Testis (tissue), 3 donors: ENCODE measurements around the gene EPHX1. TPM values are rescaled to one million over a fixed set of nuclear protein-coding genes. Genes with fewer than 3 reads are reported as not detected.

Experiments used
- DNase-seq: peaks from one replicate; pipeline ENCODE4 v3.0.0-alpha.2; 2019
- H3K27ac ChIP-seq, 2 donors: fragments of 200-600 bp; sonication (generic); one replicate each; pipeline ENCODE4 v1.5.1; 2019
- H3K27me3 ChIP-seq: fragments of 200-600 bp; sonication (generic); one replicate; pipeline ENCODE4 v1.5.1; 2019
- H3K36me3 ChIP-seq: fragments of 200-600 bp; sonication (generic); one replicate; pipeline ENCODE4 v1.5.1; 2017; ENCODE audit warnings: low read depth; ENCODE audit errors: missing control alignments
- H3K4me1 ChIP-seq: fragments of 200-600 bp; sonication (generic); one replicate; pipeline ENCODE4 v1.5.1; 2019
- H3K4me3 ChIP-seq, 2 donors: fragments of 200-600 bp; sonication (generic); one replicate each; pipeline ENCODE4 v1.5.1; 2017 to 2019
- H3K9me3 ChIP-seq: fragments of 200-600 bp; sonication (generic); one replicate; pipeline ENCODE4 v1.5.1; 2017
- POLR2A ChIP-seq: fragments of 450-650 bp; IDR thresholded peaks from one replicate; pipeline ENCODE4 v1.6.1; 2017; ENCODE audit warnings: antibody characterized with exemption, mild to moderate bottlenecking, moderate library complexity
- WGBS, 2 donors: methylation state at CpG; one replicate each; pipeline ENCODE4 v1.1.5; 2018; 5-methylcytosine and 5-hydroxymethylcytosine counted together
- intact Hi-C: fragments of 100-400 bp; cut with DNase I; formaldehyde crosslinking; loops from one replicate; pipeline ENCODE4 v1.15.1; 2023; ENCODE audit warnings: low total_unique reads
- polyA plus RNA-seq: library from polyadenylated mRNA; stranded (reverse); fragments of 350-450 nt; fragmentation: Illumina TruSeq; extraction: RNeasy Lipid Tissue Mini Kit (QIAGEN cat#74804); gene quantifications from one replicate; pipeline ENCODE4 v1.2.3, GENCODE V29; 2014; ENCODE audit warnings: low read depth, low replicate concordance; ENCODE audit not compliant: insufficient read depth
- total RNA-seq, 2 donors: library from RNA; depleted of rRNA; stranded (reverse); fragments of >200 nt; gene quantifications; one replicate each; pipeline ENCODE4 v1.2.3, GENCODE V29; 2016
- TF ChIP-seq, protein P1 (sequence below), 3 experiments: fragments of 450-650 bp in 2 of 3; fragments of 200-600 bp in 1 of 3; sonication (generic) in 1 of 3; IDR thresholded peaks; one replicate each; pipeline ENCODE4 v1.5.1; 2016 to 2019; ENCODE audit warnings: antibody characterized with exemption in 3 of 3, mild to moderate bottlenecking in 2 of 3, moderate library complexity in 1 of 3

Gene EPHX1
- total and polyA plus RNA-seq, 3 donors from 2014 or later: 145 to 173 (median 161) TPM

DNA sequence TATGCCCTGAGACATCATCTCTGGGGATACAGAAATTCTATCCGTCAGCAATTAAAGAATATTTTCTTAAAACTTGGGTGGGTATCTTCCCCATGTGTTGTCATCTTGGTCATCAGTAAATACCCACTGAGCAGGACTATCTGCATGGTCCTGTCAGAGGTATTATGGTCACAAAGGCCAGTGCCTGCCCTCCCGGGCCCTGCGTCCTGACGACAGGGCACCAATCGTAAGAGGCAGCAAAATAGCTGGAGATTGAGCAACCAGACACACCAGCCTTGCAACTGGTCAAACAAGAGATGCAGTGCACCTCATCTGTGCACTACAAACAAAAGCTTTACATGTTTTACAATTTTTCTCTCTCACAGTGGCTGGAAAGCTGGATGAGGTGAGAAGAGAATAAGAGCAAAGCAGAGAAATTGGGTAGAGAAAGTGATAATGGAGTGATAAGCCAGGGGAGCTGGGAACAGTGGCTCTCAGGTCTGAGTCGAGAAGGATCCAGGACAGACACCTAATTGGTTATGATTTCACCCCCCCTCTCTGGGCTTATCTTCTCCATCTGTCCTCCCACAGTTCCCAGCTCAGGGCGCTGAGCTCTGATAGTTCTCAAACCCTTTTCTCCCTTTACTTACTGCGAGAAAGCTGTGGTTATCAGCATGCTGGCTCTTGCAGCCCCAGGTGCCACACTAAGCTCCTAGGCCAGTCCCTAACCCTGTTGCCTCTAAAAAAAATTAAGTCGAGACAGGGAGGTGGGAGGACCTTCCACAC lies 41.1 kb upstream of the EPHX1 start:
- no peak overlapping the region for H3K4me3 ChIP-seq
- TF ChIP-seq, protein P1, sequence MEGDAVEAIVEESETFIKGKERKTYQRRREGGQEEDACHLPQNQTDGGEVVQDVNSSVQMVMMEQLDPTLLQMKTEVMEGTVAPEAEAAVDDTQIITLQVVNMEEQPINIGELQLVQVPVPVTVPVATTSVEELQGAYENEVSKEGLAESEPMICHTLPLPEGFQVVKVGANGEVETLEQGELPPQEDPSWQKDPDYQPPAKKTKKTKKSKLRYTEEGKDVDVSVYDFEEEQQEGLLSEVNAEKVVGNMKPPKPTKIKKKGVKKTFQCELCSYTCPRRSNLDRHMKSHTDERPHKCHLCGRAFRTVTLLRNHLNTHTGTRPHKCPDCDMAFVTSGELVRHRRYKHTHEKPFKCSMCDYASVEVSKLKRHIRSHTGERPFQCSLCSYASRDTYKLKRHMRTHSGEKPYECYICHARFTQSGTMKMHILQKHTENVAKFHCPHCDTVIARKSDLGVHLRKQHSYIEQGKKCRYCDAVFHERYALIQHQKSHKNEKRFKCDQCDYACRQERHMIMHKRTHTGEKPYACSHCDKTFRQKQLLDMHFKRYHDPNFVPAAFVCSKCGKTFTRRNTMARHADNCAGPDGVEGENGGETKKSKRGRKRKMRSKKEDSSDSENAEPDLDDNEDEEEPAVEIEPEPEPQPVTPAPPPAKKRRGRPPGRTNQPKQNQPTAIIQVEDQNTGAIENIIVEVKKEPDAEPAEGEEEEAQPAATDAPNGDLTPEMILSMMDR (IDR thresholded peaks at IDR 0.05): no peak
- H3K36me3 ChIP-seq: no peaks in the 10 kb centered on the region
- H3K4me1 ChIP-seq: peaks cover 73% of the 10 kb centered on the region
- H3K27me3 ChIP-seq: no peaks in the 10 kb centered on the region
- peak overlapping the region in 1 of 2 donors; percentile 12 for H3K27ac ChIP-seq
- 67 to 85% methylated on average over 9 of the region's 9 CpGs for WGBS, 2 donors
- intact Hi-C loops: no loop called here
- H3K9me3 ChIP-seq: no peaks in the 10 kb centered on the region
- DNase-seq: no peak

DNA sequence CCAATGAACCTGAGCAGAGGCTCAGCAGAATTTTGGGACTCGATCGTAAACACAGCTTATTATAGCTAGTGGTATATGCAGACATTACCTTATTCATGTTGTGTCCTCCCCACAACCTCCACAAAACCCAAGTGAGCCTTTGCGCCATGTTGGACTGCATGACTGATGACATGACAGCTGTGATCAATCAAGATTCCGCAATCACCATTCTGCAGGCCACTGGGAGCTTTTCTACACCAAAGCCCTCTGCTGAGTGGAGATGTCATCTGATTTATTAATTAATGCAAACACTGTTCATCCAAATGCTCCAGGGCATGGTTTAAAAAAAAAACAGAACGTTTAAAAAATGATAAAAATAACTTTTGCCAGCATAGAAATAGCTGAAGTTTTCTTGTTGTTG lies 40.2 kb upstream of the EPHX1 start:
- no peak for DNase-seq
- H3K27me3 ChIP-seq: no peaks in the 10 kb centered on the region
- no peak overlapping the region for H3K27ac ChIP-seq
- no peaks in the 10 kb centered on the region for H3K9me3 ChIP-seq
- H3K4me3 ChIP-seq: no peak overlapping the region
- TF ChIP-seq, protein P1 (IDR thresholded peaks at IDR 0.05): no peak
- H3K36me3 ChIP-seq: no peaks in the 10 kb centered on the region
- intact Hi-C loops: loop anchor here (5.0 to 10.0 kb wide), 3 partner anchors 115 to 292 kb away; partner anchors contain the start of gene ENAH
- 85 to 88% methylated on average over 5 of the region's 5 CpGs for WGBS, 2 donors
- peaks cover 66% of the 10 kb centered on the region for H3K4me1 ChIP-seq

DNA sequence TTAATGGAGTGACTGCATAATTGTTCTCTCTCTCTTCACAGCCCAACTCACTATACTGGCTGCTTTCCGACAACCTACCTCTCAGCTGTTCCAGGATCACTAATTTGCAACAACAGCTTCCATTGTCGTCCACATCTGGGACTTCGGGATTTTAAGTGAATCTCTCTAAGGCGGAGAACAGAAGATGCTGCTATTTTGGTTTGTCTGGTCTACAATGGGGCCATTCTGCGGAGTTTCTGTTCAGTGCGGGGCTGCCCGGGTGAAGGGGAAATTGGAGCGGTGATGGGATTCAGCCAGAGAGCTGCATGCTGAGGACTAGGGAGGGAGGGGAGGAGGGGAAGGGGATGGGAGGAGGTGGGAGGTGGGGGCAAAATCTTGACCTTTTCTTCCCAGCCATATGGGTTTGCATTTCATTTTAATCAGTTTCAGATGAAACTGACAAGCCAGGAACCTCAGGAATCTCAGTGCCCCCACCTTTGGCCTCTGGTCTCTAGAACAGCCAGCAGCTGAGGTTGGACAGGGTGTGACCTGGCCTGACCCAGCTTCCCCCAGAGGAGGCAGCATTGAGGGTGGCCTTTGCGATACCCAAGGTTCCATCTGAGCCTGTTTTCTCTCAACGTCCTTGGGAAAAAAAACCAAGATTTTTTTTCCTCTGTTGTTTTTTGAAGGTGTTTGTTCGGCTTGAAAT lies 39.2 kb upstream of the EPHX1 start:
- H3K27me3 ChIP-seq: no peaks in the 10 kb centered on the region
- intact Hi-C loops: loop anchor here (5.0 to 10.0 kb wide), 3 partner anchors 116 to 293 kb away; partner anchors contain the start of gene ENAH
- peaks cover 66% of the 10 kb centered on the region for H3K4me1 ChIP-seq
- H3K27ac ChIP-seq: peak overlapping the region; percentile 6 to 37
- WGBS, 2 donors: 24 to 35% methylated on average over 11 of the region's 11 CpGs
- no peaks in the 10 kb centered on the region for H3K9me3 ChIP-seq
- TF ChIP-seq POLR2A: no peak
- TF ChIP-seq, protein P1 (IDR thresholded peaks at IDR 0.05): no peak
- H3K36me3 ChIP-seq: no peaks in the 10 kb centered on the region
- DNase-seq: no peak
- no peak overlapping the region for H3K4me3 ChIP-seq

DNA sequence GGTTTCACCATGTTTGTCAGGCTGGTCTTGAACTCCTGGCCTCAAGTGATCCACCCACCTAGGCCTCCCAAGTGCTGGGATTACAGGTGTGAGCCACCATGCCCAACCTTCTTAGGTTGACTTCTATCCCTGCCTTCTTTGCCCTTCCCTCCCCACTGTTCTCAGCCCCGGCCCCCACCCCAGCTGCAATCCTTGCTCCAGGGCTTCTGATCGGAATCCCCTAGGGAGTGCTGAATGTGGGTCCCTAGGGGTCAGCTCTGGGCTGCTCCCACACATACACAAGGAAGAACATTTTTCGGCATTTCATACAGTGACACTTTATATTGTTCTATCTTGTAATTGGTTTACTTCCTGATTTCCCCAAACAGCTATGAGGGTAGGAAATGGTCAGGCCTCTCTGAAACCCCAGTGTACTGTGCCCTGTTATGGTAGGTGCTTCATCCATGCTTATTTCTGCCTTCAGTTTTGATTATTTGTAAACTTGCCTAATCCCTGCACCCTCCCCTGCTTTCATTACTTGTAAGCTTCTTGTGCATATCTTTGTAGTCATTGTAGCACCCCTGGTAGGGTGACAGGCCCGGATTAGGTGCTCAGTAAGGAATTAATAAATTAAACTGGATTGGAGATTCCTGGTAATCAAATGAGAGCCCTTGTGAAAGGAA lies 38.1 kb upstream of the EPHX1 start:
- intact Hi-C loops: loop anchor here (5.0 to 10.0 kb wide), 3 partner anchors 117 to 294 kb away; partner anchors contain the start of gene ENAH
- peak overlapping the region; percentile 15 to 54 for H3K27ac ChIP-seq
- no peaks in the 10 kb centered on the region for H3K27me3 ChIP-seq
- H3K4me1 ChIP-seq: peaks cover 67% of the 10 kb centered on the region
- H3K4me3 ChIP-seq: no peak overlapping the region
- TF ChIP-seq, protein P1 (IDR thresholded peaks at IDR 0.05): no peak
- no peak for TF ChIP-seq POLR2A
- no peak for DNase-seq
- no peaks in the 10 kb centered on the region for H3K36me3 ChIP-seq
- H3K9me3 ChIP-seq: no peaks in the 10 kb centered on the region
- 42 to 63% methylated on average over 4 of the region's 4 CpGs for WGBS, 2 donors
